PC-3 (cell line): Measurements from ENCODE around the gene OTUD1. TPM values are rescaled to one million over a fixed set of nuclear protein-coding genes. Genes with fewer than 3 reads are reported as not detected.

Experiments used
- ATAC-seq: fragments of 200-7000 bp; cut with Tn5 transposase; 2 replicates; pipeline ENCODE4 v1.9.1; 2020; ENCODE audit warnings: mild to moderate bottlenecking, moderate library complexity
- BruUV-seq: library from RNA; stranded (reverse); fragments of 400-500 nt; replicated peaks from 2 replicates; lab custom pipeline; 2021; lab: Mats Ljungman, UMichigan
- CTCF ChIA-PET: fragments of 300-600 bp; sonication (Branson Sonifier 250); formaldehyde crosslinking; loops from one replicate; lab custom pipeline; 2022; ENCODE audit warnings: antibody characterized with exemption; lab: Charles Lee
- POLR2A ChIA-PET: fragments of 300-600 bp; sonication (Branson Sonifier 250); formaldehyde crosslinking; loops from one replicate; lab custom pipeline; 2022; ENCODE audit warnings: antibody characterized with exemption; ENCODE audit not compliant: unreplicated experiment; lab: Charles Lee
- DNase-seq: peaks from one replicate; pipeline ENCODE4 v3.0.0-alpha.2; 2015
- H2AFZ ChIP-seq: fragments of 300-600 bp; sonication (generic); 2 replicates; pipeline ENCODE4 v1.6.0; 2016; ENCODE audit warnings: antibody characterized with exemption, low read length
- H3F3A ChIP-seq: fragments of 300-600 bp; sonication (generic); one replicate; pipeline ENCODE4 v1.6.0; 2017; ENCODE audit warnings: antibody characterized with exemption, low read length, control low read depth, mild to moderate bottlenecking; ENCODE audit not compliant: unreplicated experiment
- H3K27ac ChIP-seq: fragments of 300-600 bp; sonication (generic); 2 replicates; pipeline ENCODE4 v1.5.1; 2016; ENCODE audit warnings: mild to moderate bottlenecking, low read length
- H3K27me3 ChIP-seq: fragments of 300-600 bp; sonication (generic); 2 replicates; pipeline ENCODE4 v1.6.1; 2016; ENCODE audit warnings: low read length, mixed read lengths
- H3K36me3 ChIP-seq: fragments of 300-600 bp; sonication (generic); 2 replicates; pipeline ENCODE4 v1.6.1; 2016; ENCODE audit warnings: low read depth, mixed run types, low read length, mixed read lengths
- H3K4me1 ChIP-seq: fragments of 300-600 bp; sonication (generic); 2 replicates; pipeline ENCODE4 v1.5.1; 2016; ENCODE audit warnings: low read length; ENCODE audit not compliant: insufficient read depth
- H3K4me2 ChIP-seq: fragments of 300-600 bp; sonication (generic); 2 replicates; pipeline ENCODE4 v1.6.0; 2016; ENCODE audit warnings: low read length
- H3K4me3 ChIP-seq: fragments of 300-600 bp; sonication (generic); 2 replicates; pipeline ENCODE4 v1.5.1; 2016; ENCODE audit warnings: mild to moderate bottlenecking, low read length, mixed read lengths
- H3K79me2 ChIP-seq: fragments of 300-600 bp; sonication (generic); 2 replicates; pipeline ENCODE4 v1.6.1; 2017; ENCODE audit warnings: low read length, mixed read lengths
- H3K9ac ChIP-seq: fragments of 300-600 bp; sonication (generic); 2 replicates; pipeline ENCODE4 v1.6.0; 2016; ENCODE audit warnings: mild to moderate bottlenecking, low read length
- H3K9me2 ChIP-seq: fragments of 300-600 bp; sonication (generic); replicated peaks from 2 replicates; pipeline ENCODE4 v1.6.1; 2016; ENCODE audit warnings: mixed run types, low read length, mixed read lengths
- H3K9me3 ChIP-seq: fragments of 300-600 bp; sonication (generic); 2 replicates; pipeline ENCODE4 v1.6.1; 2016; ENCODE audit warnings: low read length, mixed read lengths
- H4K20me1 ChIP-seq: fragments of 300-600 bp; sonication (generic); 2 replicates; pipeline ENCODE4 v1.6.1; 2016; ENCODE audit warnings: low read length, mixed read lengths
- CTCF ChIP-seq: fragments of 300-600 bp; sonication (generic); conservative IDR thresholded peaks from 2 replicates; pipeline ENCODE4 v1.5.1; 2017; ENCODE audit warnings: antibody characterized with exemption, low read depth, mild to moderate bottlenecking, low read length
- EZH2 ChIP-seq: fragments of 300-600 bp; sonication (generic); IDR thresholded peaks from one replicate; pipeline ENCODE4 v1.6.1; 2017; ENCODE audit warnings: antibody characterized with exemption, mild to moderate bottlenecking, low read length; ENCODE audit not compliant: unreplicated experiment
- EZH2phosphoT487 ChIP-seq: fragments of 300-600 bp; sonication (generic); IDR thresholded peaks from 2 replicates; pipeline ENCODE4 v1.6.1; 2018; ENCODE audit warnings: mild to moderate bottlenecking, antibody characterized with exemption, low read length, borderline replicate concordance
- intact Hi-C: fragments of 100-400 bp; cut with micrococcal nuclease; formaldehyde crosslinking; loops from 2 replicates; pipeline ENCODE4 v1.9.0; 2023
- total RNA-seq: library from RNA; depleted of rRNA; stranded (reverse); fragments of >200 nt; gene quantifications from 2 replicates; pipeline ENCODE4 v1.2.3, GENCODE V29; 2014

The OTUD1 gene
- total RNA-seq, 1 experiment from 2014 or later: 6.0 TPM

GRCh38 chr10:23418051-23418681 lies 20.7 kb upstream of the OTUD1 start:
- POLR2A ChIA-PET: no interaction called here
- Histone ChIP-seq H3K27ac (no peak overlapping the region), H3K4me1 (peaks cover 12% of the 10 kb centered on the region), H2AFZ (no peak overlapping the region), H3K9ac (no peak overlapping the region), H3K79me2 (no peaks in the 10 kb centered on the region), H3K9me2 (no peaks in the 10 kb centered on the region), H3K4me3 (no peak overlapping the region), H3K27me3 (no peaks in the 10 kb centered on the region), H4K20me1 (no peaks in the 10 kb centered on the region), H3K36me3 (no peaks in the 10 kb centered on the region), H3K9me3 (no peaks in the 10 kb centered on the region), H3K4me2 (no peak overlapping the region), H3F3A (no peaks in the 10 kb centered on the region)
- DNase-seq: no peak
- TF ChIP-seq EZH2phosphoT487 (no peak), CTCF (no peak), EZH2 (no peak)
- CTCF ChIA-PET: no interaction called here
- BruUV-seq: no TSS peak
- intact Hi-C loops: no loop called here
- ATAC-seq: no peak

- ChIA-PET POLR2A (no interaction called here), CTCF (no interaction called here)
- no peak overlapping the region for H3K4me2 ChIP-seq
- ATAC-seq: no peak
- H3K4me3 ChIP-seq: no peak overlapping the region
- H3F3A ChIP-seq: no peaks in the 10 kb centered on the region
- no peaks in the 10 kb centered on the region for H3K9me3 ChIP-seq
- no peaks in the 10 kb centered on the region for H3K36me3 ChIP-seq
- H4K20me1 ChIP-seq: no peaks in the 10 kb centered on the region
- BruUV-seq: no TSS peak
- H3K4me1 ChIP-seq: peaks cover 12% of the 10 kb centered on the region
- H3K27ac ChIP-seq: no peak overlapping the region
- H3K9ac ChIP-seq: no peak overlapping the region
- TF ChIP-seq EZH2 (no peak), EZH2phosphoT487 (no peak), CTCF (no peak)
- no peaks in the 10 kb centered on the region for H3K9me2 ChIP-seq
- H3K79me2 ChIP-seq: no peaks in the 10 kb centered on the region
- no peaks in the 10 kb centered on the region for H3K27me3 ChIP-seq
- intact Hi-C loops: no loop called here
- DNase-seq: no peak
- H2AFZ ChIP-seq: no peak overlapping the region
Measured at GRCh38 chr10:23419201-23419600, 19.7 kb upstream of the OTUD1 start.

- POLR2A ChIA-PET: no interaction called here
- DNase-seq (no peak), ATAC-seq (no peak)
- Histone ChIP-seq H3K27ac (no peak overlapping the region), H3K79me2 (no peaks in the 10 kb centered on the region), H3K36me3 (no peaks in the 10 kb centered on the region), H3F3A (no peaks in the 10 kb centered on the region), H3K27me3 (no peaks in the 10 kb centered on the region), H2AFZ (no peak overlapping the region), H3K9me2 (no peaks in the 10 kb centered on the region), H3K4me1 (peaks cover 12% of the 10 kb centered on the region), H3K9ac (no peak overlapping the region), H3K9me3 (no peaks in the 10 kb centered on the region), H3K4me2 (no peak overlapping the region), H3K4me3 (no peak overlapping the region), H4K20me1 (no peaks in the 10 kb centered on the region)
- CTCF ChIA-PET: no interaction called here
- TF ChIP-seq EZH2: no peak
- no peak for TF ChIP-seq EZH2phosphoT487
- no peak for TF ChIP-seq CTCF
- no TSS peak for BruUV-seq
- intact Hi-C loops: no loop called here
Measured at GRCh38 chr10:23419655-23420329, 19.1 kb upstream of the OTUD1 start.
